IMR-90 (cell line): Measurements from ENCODE around the gene DNAH3. TPM values are rescaled to one million over a fixed set of nuclear protein-coding genes. Genes with fewer than 3 reads are reported as not detected.

Experiments
- ATAC-seq: fragments of 200-7000 bp; cut with Tn5 transposase; 2 replicates; pipeline ENCODE4 v1.9.1; 2020; ENCODE audit warnings: low read depth, mild to moderate bottlenecking, moderate library complexity
- BruUV-seq: library from RNA; stranded (reverse); fragments of 400-500 nt; replicated peaks from 2 replicates; lab custom pipeline; 2021; lab: Mats Ljungman, UMichigan
- CTCF ChIA-PET: fragments of 300-600 bp; formaldehyde crosslinking; extraction: SDS; loops from one replicate; lab custom pipeline; 2021; ENCODE audit warnings: antibody characterized with exemption; lab: Yijun Ruan, JAX
- POLR2A ChIA-PET: fragments of 300-600 bp; sonication (Branson Sonifier 250); formaldehyde crosslinking; loops from one replicate; lab custom pipeline; 2022; ENCODE audit warnings: antibody characterized with exemption; ENCODE audit not compliant: unreplicated experiment; lab: Charles Lee
- DNase-seq: peaks from one replicate; pipeline ENCODE4 v3.0.0; 2013
- H2AFZ ChIP-seq: replicated peaks from 2 replicates; pipeline ENCODE3; 2013; ENCODE audit warnings: low read length, mild to moderate bottlenecking; ENCODE audit not compliant: poor library complexity
- H2AK5ac ChIP-seq: 2 replicates; pipeline ENCODE4 v1.6.1; 2013; ENCODE audit warnings: low read depth, low read length, inconsistent platforms
- H2AK9ac ChIP-seq: replicated peaks from 2 replicates; pipeline ENCODE3; 2013; ENCODE audit warnings: mild to moderate bottlenecking, low read depth, low read length, moderate library complexity; ENCODE audit not compliant: poor library complexity
- H2BK120ac ChIP-seq: 2 replicates; pipeline ENCODE4 v1.6.1; 2013; ENCODE audit warnings: low read depth, low read length, inconsistent platforms
- H2BK15ac ChIP-seq: 3 replicates; pipeline ENCODE4 v1.6.1; 2013; ENCODE audit warnings: low read depth, low read length, inconsistent platforms
- H2BK20ac ChIP-seq: 2 replicates; pipeline ENCODE4 v1.6.1; 2013; ENCODE audit warnings: low read depth, mild to moderate bottlenecking, inconsistent platforms, low read length, moderate library complexity
- H2BK5ac ChIP-seq: 2 replicates; pipeline ENCODE4 v1.6.1; 2013; ENCODE audit warnings: mild to moderate bottlenecking, low read depth, low read length, inconsistent platforms; ENCODE audit not compliant: poor library complexity, severe bottlenecking
- H3K14ac ChIP-seq: replicated peaks from 2 replicates; pipeline ENCODE4 v1.6.1; 2013; ENCODE audit warnings: low read depth, low read length, inconsistent platforms
- H3K18ac ChIP-seq: 2 replicates; pipeline ENCODE4 v1.6.1; 2013; ENCODE audit warnings: low read depth, low read length, control low read depth
- H3K23ac ChIP-seq: 2 replicates; pipeline ENCODE4 v1.6.1; 2013; ENCODE audit warnings: low read depth, low read length, inconsistent platforms
- H3K27ac ChIP-seq: 2 replicates; pipeline ENCODE4 v1.5.1; 2013; ENCODE audit warnings: mild to moderate bottlenecking, control low read depth, low read length; ENCODE audit not compliant: insufficient read depth
- H3K27me3 ChIP-seq: 2 replicates; pipeline ENCODE4 v1.6.1; 2013; ENCODE audit warnings: low read length; ENCODE audit not compliant: control insufficient read depth, insufficient read depth
- H3K36me3 ChIP-seq: 2 replicates; pipeline ENCODE4 v1.6.1; 2013; ENCODE audit warnings: low read length, mixed read lengths; ENCODE audit not compliant: control insufficient read depth, insufficient read depth
- H3K4ac ChIP-seq: 2 replicates; pipeline ENCODE4 v1.6.1; 2013; ENCODE audit warnings: low read depth, low read length, inconsistent platforms
- H3K4me1 ChIP-seq: 2 replicates; pipeline ENCODE4 v1.6.1; 2013; ENCODE audit warnings: low read length, mixed read lengths; ENCODE audit not compliant: control insufficient read depth, insufficient read depth
- H3K4me2 ChIP-seq: 2 replicates; pipeline ENCODE4 v1.6.1; 2013; ENCODE audit warnings: low read depth, mild to moderate bottlenecking, control low read depth, low read length, moderate library complexity
- H3K4me3 ChIP-seq: 2 replicates; pipeline ENCODE4 v1.5.1; 2013; ENCODE audit warnings: low read depth, mild to moderate bottlenecking, control low read depth, low read length, moderate library complexity; ENCODE audit not compliant: insufficient read depth
- H3K56ac ChIP-seq: 2 replicates; pipeline ENCODE4 v1.6.1; 2013; ENCODE audit warnings: low read length, inconsistent platforms; ENCODE audit not compliant: insufficient read depth; ENCODE audit errors: extremely low read depth
- H3K79me1 ChIP-seq, 2 experiments: 2 replicates each; pipeline ENCODE4 v1.6.1; 2013; ENCODE audit warnings: low read length in 2 of 2, inconsistent platforms in 1 of 2, low read depth in 1 of 2
- H3K9ac ChIP-seq: 2 replicates; pipeline ENCODE4 v1.6.1; 2013; ENCODE audit warnings: low read depth, low read length, control low read depth
- H3K9me1 ChIP-seq: 2 replicates; pipeline ENCODE4 v1.6.1; 2013; ENCODE audit warnings: low read length, inconsistent platforms; ENCODE audit not compliant: insufficient read depth
- H3K9me3 ChIP-seq: 2 replicates; pipeline ENCODE4 v1.6.1; 2013; ENCODE audit warnings: low read length; ENCODE audit not compliant: control insufficient read depth, insufficient read depth
- H4K20me1 ChIP-seq: 2 replicates; pipeline ENCODE4 v1.6.1; 2013; ENCODE audit warnings: low read length, inconsistent platforms; ENCODE audit not compliant: insufficient read depth
- H4K5ac ChIP-seq: 2 replicates; pipeline ENCODE4 v1.6.1; 2013; ENCODE audit warnings: mild to moderate bottlenecking, low read depth, low read length, control low read depth
- H4K8ac ChIP-seq, 2 experiments: 2 replicates each; pipeline ENCODE4 v1.6.1; 2013; ENCODE audit warnings: low read depth in 2 of 2, low read length in 2 of 2, control low read depth in 1 of 2, inconsistent platforms in 1 of 2
- H4K91ac ChIP-seq: 2 replicates; pipeline ENCODE4 v1.6.1; 2013; ENCODE audit warnings: low read depth, low read length, inconsistent platforms; ENCODE audit not compliant: insufficient read depth
- BHLHE40 ChIP-seq: fragments of 150-350 bp; IDR thresholded peaks from 2 replicates; pipeline ENCODE4 v1.6.1; 2016; ENCODE audit warnings: mild to moderate bottlenecking, low read depth, low read length
- MAFK ChIP-seq: IDR thresholded peaks from 2 replicates; pipeline ENCODE4 v1.6.1; 2012; ENCODE audit warnings: low read depth, low read length, improper control_type of control experiment
- MAZ ChIP-seq: IDR thresholded peaks from 2 replicates; pipeline ENCODE4 v1.6.1; 2012; ENCODE audit warnings: low read depth, mild to moderate bottlenecking, low read length, improper control_type of control experiment, moderate library complexity, borderline replicate concordance
- MXI1 ChIP-seq: IDR thresholded peaks from 2 replicates; pipeline ENCODE4 v1.6.1; 2012; ENCODE audit warnings: low read depth, mild to moderate bottlenecking, low read length, moderate library complexity, borderline replicate concordance
- POLR2A ChIP-seq: IDR thresholded peaks from 2 replicates; pipeline ENCODE4 v1.6.1; 2012; ENCODE audit warnings: mild to moderate bottlenecking, low read depth, low read length
- RCOR1 ChIP-seq: IDR thresholded peaks from 2 replicates; pipeline ENCODE4 v1.6.1; 2012; ENCODE audit warnings: mild to moderate bottlenecking, low read length, improper control_type of control experiment; ENCODE audit not compliant: insufficient replicate concordance
- WGBS, 2 experiments: methylation state at CpG; one replicate each; pipeline versions ENCODE4 v1.1.5 to v1.1.7; 2013; ENCODE audit warnings: missing lambda C conversion rate in 2 of 2; ENCODE audit not compliant: insufficient read length in 1 of 2; ENCODE audit errors: extremely low coverage in 2 of 2; 5-methylcytosine and 5-hydroxymethylcytosine counted together
- dilution Hi-C: fragments of 300-500 bp; cut with HindIII; formaldehyde crosslinking; loops from one replicate; pipeline ENCODE4 v1.14.3; 2018; ENCODE audit warnings: low sequenced_read_pairs; ENCODE audit not compliant: unreplicated experiment
- in situ Hi-C: fragments of 300-500 bp; cut with MboI; formaldehyde crosslinking; loops from 3 replicates; pipeline ENCODE4 v1.14.3; 2019; ENCODE audit warnings: low sequenced_read_pairs, inconsistent platforms, mixed read lengths
- intact Hi-C: fragments of 100-400 bp; cut with micrococcal nuclease; formaldehyde crosslinking; loops from 2 replicates; pipeline ENCODE4 v1.10.0; 2022
- polyA plus RNA-seq, 3 experiments: library from polyadenylated mRNA; depleted of rRNA; stranded (reverse); fragments of >200 nt; gene quantifications; 2 replicates each; pipeline ENCODE4 v1.2.3, GENCODE V29; 2012; ENCODE audit warnings: low replicate concordance in 1 of 3
- total RNA-seq: library from RNA; depleted of rRNA; stranded (reverse); fragments of >200 nt; gene quantifications from 2 replicates; pipeline ENCODE4 v1.2.3, GENCODE V29; 2012
- TF ChIP-seq, protein P1 (sequence below): fragments of 150-350 bp; IDR thresholded peaks from 2 replicates; pipeline ENCODE4 v1.6.1; 2016; ENCODE audit warnings: low read depth, mild to moderate bottlenecking, low read length, moderate library complexity, borderline replicate concordance

DNAH3 gene
- total and polyA plus RNA-seq, 2 of the 4 experiments (the other 2 are of a cell fraction) = not detected

GRCh38 chr16:20931066-20931600, 219.5 kb downstream of the DNAH3 start:
- TF ChIP-seq, protein P1, sequence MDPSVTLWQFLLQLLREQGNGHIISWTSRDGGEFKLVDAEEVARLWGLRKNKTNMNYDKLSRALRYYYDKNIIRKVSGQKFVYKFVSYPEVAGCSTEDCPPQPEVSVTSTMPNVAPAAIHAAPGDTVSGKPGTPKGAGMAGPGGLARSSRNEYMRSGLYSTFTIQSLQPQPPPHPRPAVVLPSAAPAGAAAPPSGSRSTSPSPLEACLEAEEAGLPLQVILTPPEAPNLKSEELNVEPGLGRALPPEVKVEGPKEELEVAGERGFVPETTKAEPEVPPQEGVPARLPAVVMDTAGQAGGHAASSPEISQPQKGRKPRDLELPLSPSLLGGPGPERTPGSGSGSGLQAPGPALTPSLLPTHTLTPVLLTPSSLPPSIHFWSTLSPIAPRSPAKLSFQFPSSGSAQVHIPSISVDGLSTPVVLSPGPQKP = no peak
- TF ChIP-seq POLR2A (no peak), BHLHE40 (no peak), MXI1 (no peak), MAFK (no peak), RCOR1 (no peak), MAZ (no peak)
- no peak for DNase-seq
- Histone ChIP-seq H3K9ac (no peak overlapping the region), H3K9me3 (no peaks in the 10 kb centered on the region), H3K9me1 (no peaks in the 10 kb centered on the region), H3K4ac (no peak overlapping the region), H2BK120ac (no peak overlapping the region), H3K18ac (no peak overlapping the region), H3K14ac (no peak overlapping the region), H2AFZ (no peak overlapping the region), H4K5ac (no peak overlapping the region), H2AK9ac (no peak overlapping the region), H3K36me3 (no peaks in the 10 kb centered on the region), H4K20me1 (no peaks in the 10 kb centered on the region), H3K4me2 (no peak overlapping the region), H3K4me3 (no peak overlapping the region), H2AK5ac (no peak overlapping the region), H3K27ac (no peak overlapping the region), H4K91ac (no peak overlapping the region), H2BK15ac (no peak overlapping the region), H3K79me1 (no peaks in the 10 kb centered on the region), H3K56ac (no peak overlapping the region), H2BK5ac (no peak overlapping the region), H4K8ac (no peak overlapping the region), H3K4me1 (no peaks in the 10 kb centered on the region; the same call in 1 of the 2 replicates), H2BK20ac (no peak overlapping the region), H3K27me3 (no peaks in the 10 kb centered on the region), H3K23ac (no peak overlapping the region)
- WGBS, 2 experiments = no CpG with 5 or more reads among the region's 5 CpGs
- ChIA-PET CTCF (no interaction called here), POLR2A (no interaction called here)
- no TSS peak for BruUV-seq
- in situ Hi-C loops (no loop called here), dilution Hi-C loops (no loop called here), intact Hi-C loops (no loop called here)
- no peak for ATAC-seq
